GM03348 (cell line): ENCODE measurements around the gene PHTF2.

ENCODE experiments used
- DNase-seq: peaks from one replicate; pipeline ENCODE4 v3.0.0; 2012; ENCODE audit warnings: low spot score

Gene PHTF2

GRCh38 chr7:77877791-77878190 lies 79.2 kb downstream of the PHTF2 start:
- peak; percentile 7 for DNase-seq

- no peak for DNase-seq
Measured at GRCh38 chr7:77878500-77878899, 79.9 kb downstream of the PHTF2 start.

- no peak for DNase-seq
Measured at GRCh38 chr7:77879272-77879671, 80.7 kb downstream of the PHTF2 start.

- no peak for DNase-seq
Measured at GRCh38 chr7:77881871-77882270, 83.3 kb downstream of the PHTF2 start.

GRCh38 chr7:77885155-77885554 lies 86.6 kb downstream of the PHTF2 start:
- DNase-seq, result no peak

GRCh38 chr7:77887567-77887966 lies 89.0 kb downstream of the PHTF2 start:
- peak; percentile 73 for DNase-seq

- no peak for DNase-seq
Measured at GRCh38 chr7:77888998-77889397, 90.4 kb downstream of the PHTF2 start.

GRCh38 chr7:77893813-77894212 lies 95.2 kb downstream of the PHTF2 start:
- DNase-seq, result no peak

- no peak for DNase-seq
Measured at GRCh38 chr7:77894574-77895091, 96.1 kb downstream of the PHTF2 start.

GRCh38 chr7:77895905-77896304 lies 97.3 kb downstream of the PHTF2 start:
- no peak for DNase-seq

- DNase-seq, result no peak
Measured at GRCh38 chr7:77897004-77897547, 98.5 kb downstream of the PHTF2 start.

- DNase-seq, result no peak
Measured at GRCh38 chr7:77899516-77899915, 100.9 kb downstream of the PHTF2 start.

GRCh38 chr7:77903597-77903996 lies 105.0 kb downstream of the PHTF2 start:
- peak; percentile 13 for DNase-seq

GRCh38 chr7:77904252-77904651 lies 105.7 kb downstream of the PHTF2 start:
- no peak for DNase-seq

- no peak for DNase-seq
Measured at GRCh38 chr7:77907281-77907680, 108.7 kb downstream of the PHTF2 start.

- no peak for DNase-seq
Measured at GRCh38 chr7:77908664-77909063, 110.1 kb downstream of the PHTF2 start.

GRCh38 chr7:77910124-77910523 lies 111.6 kb downstream of the PHTF2 start:
- no peak for DNase-seq

- DNase-seq, result no peak
Measured at GRCh38 chr7:77912293-77912692, 113.7 kb downstream of the PHTF2 start.

- no peak for DNase-seq
Measured at GRCh38 chr7:77913977-77914607, 115.5 kb downstream of the PHTF2 start.

- DNase-seq, result no peak
Measured at GRCh38 chr7:77917500-77918262, 119.1 kb downstream of the PHTF2 start.

GRCh38 chr7:77918676-77919075 lies 120.1 kb downstream of the PHTF2 start:
- no peak for DNase-seq

GRCh38 chr7:77923419-77923818 lies 124.8 kb downstream of the PHTF2 start:
- DNase-seq, result no peak

GRCh38 chr7:77930496-77930895 lies 131.9 kb downstream of the PHTF2 start:
- no peak for DNase-seq
